ENCODE data around the gene MGMT.

GRCh38 chr10:129531195-129531968 is 64.3 kb downstream of the MGMT start:
- TF ChIP-seq CTCF (IDR thresholded peaks at IDR 0.05) (no peak), ZFX (IDR thresholded peaks at IDR 0.05; ENCODE audit: borderline replicate concordance) (no peak)

All from 22Rv1 (cell line).